ENCODE measurements around the gene STK11IP. TPM values are rescaled to one million over a fixed set of nuclear protein-coding genes. Genes with fewer than 3 reads are reported as not detected.

Gene STK11IP
- total and polyA plus RNA-seq, 2 of the 13 experiments (the other 11 are each of a cell fraction or from before 2014, with no cell fraction given), result 12.8 to 24.0 TPM

DNA sequence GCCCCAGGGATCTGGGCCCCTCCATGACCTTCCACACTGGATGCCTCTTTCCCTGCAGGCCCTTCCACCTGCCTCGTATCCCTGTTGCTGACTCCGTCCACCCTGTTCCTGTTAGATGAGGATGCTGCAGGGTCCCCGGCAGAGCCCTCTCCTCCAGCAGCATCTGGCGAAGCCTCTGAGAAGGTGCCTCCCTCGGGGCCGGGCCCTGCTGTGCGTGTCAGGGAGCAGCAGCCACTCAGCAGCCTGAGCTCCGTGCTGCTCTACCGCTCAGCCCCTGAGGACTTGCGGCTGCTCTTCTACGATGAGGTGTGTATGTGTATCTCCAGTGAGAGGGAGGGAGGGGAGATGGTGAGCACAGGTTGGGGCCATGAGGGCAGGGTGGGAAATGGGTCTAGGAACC, 17.4 kb downstream of the STK11IP start:
- Histone ChIP-seq H2AFZ (ENCODE audit: low read length) (no peak overlapping the region), H3K36me3 (replicated peaks in 1 of 2; ENCODE audit: control insufficient read depth in 1 of 2, insufficient read depth in 2 of 2, low read length in 2 of 2) (peaks cover 3 to 16% of the 10 kb centered on the region in 2 experiments; a peak in 4 of 5 replicates), H3K9me3 (ENCODE audit: low read length) (no peaks in the 10 kb centered on the region), H4K20me1 (ENCODE audit: insufficient read depth, low read length) (no peaks in the 10 kb centered on the region), H3K4me1 (ENCODE audit: insufficient read depth, low read length) (peaks cover 10% of the 10 kb centered on the region), H3K4me2 (ENCODE audit: low read depth, low read length) (no peak overlapping the region), H3K27ac (ENCODE audit: extremely low read length, insufficient read depth, low read length) (no peak overlapping the region), H3K9ac (ENCODE audit: insufficient read depth, low read depth, low read length) (no peak overlapping the region), H3K4me3 (replicated peaks in 1 of 3; ENCODE audit: insufficient read depth in 1 of 3, low read depth in 2 of 3, low read length in 3 of 3) (no peak overlapping the region), H3K79me2 (ENCODE audit: insufficient read depth, low read length) (no peaks in the 10 kb centered on the region), H3K27me3 (ENCODE audit: control insufficient read depth in 1 of 2, insufficient read depth in 2 of 2, low read length in 2 of 2) (no peaks in the 10 kb centered on the region)
- no peak for DNase-seq (ENCODE audit: low spot score)
- TF ChIP-seq RBAK (CRISPR knock-in tag; IDR thresholded peaks at IDR 0.05) (no peak), ZFYVE20 (CRISPR knock-in tag; IDR thresholded peaks at IDR 0.05; ENCODE audit: borderline replicate concordance, low read depth) (no peak), ZBTB8A (CRISPR knock-in tag; IDR thresholded peaks at IDR 0.05; ENCODE audit: borderline replicate concordance, low read depth) (no peak), ELF1 (CRISPR knock-in tag; IDR thresholded peaks at IDR 0.05) (no peak), ZNF556 (CRISPR knock-in tag; IDR thresholded peaks at IDR 0.05; ENCODE audit: borderline replicate concordance) (no peak), HDAC6 (IDR thresholded peaks at IDR 0.05; ENCODE audit: low read depth, low read length) (no peak), KLF13 (CRISPR knock-in tag; IDR thresholded peaks at IDR 0.05) (no peak), ZKSCAN8 (CRISPR knock-in tag; IDR thresholded peaks at IDR 0.05; ENCODE audit: borderline replicate concordance) (no peak), HMGA1 (CRISPR knock-in tag; conservative IDR thresholded peaks at IDR 0.05) (no peak), SMAD3 (CRISPR knock-in tag; IDR thresholded peaks at IDR 0.05) (no peak), ZSCAN12 (CRISPR knock-in tag; IDR thresholded peaks at IDR 0.05) (no peak), GABPB1 (CRISPR knock-in tag; IDR thresholded peaks at IDR 0.05) (no peak), MXD4 (CRISPR knock-in tag; IDR thresholded peaks at IDR 0.05) (no peak), ZNF841 (CRISPR knock-in tag; IDR thresholded peaks at IDR 0.05; ENCODE audit: borderline replicate concordance) (no peak)
- TF ChIP-seq, protein P1, sequence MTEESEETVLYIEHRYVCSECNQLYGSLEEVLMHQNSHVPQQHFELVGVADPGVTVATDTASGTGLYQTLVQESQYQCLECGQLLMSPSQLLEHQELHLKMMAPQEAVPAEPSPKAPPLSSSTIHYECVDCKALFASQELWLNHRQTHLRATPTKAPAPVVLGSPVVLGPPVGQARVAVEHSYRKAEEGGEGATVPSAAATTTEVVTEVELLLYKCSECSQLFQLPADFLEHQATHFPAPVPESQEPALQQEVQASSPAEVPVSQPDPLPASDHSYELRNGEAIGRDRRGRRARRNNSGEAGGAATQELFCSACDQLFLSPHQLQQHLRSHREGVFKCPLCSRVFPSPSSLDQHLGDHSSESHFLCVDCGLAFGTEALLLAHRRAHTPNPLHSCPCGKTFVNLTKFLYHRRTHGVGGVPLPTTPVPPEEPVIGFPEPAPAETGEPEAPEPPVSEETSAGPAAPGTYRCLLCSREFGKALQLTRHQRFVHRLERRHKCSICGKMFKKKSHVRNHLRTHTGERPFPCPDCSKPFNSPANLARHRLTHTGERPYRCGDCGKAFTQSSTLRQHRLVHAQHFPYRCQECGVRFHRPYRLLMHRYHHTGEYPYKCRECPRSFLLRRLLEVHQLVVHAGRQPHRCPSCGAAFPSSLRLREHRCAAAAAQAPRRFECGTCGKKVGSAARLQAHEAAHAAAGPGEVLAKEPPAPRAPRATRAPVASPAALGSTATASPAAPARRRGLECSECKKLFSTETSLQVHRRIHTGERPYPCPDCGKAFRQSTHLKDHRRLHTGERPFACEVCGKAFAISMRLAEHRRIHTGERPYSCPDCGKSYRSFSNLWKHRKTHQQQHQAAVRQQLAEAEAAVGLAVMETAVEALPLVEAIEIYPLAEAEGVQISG (CRISPR knock-in tag; IDR thresholded peaks at IDR 0.05), result no peak
- TF ChIP-seq, protein P2, sequence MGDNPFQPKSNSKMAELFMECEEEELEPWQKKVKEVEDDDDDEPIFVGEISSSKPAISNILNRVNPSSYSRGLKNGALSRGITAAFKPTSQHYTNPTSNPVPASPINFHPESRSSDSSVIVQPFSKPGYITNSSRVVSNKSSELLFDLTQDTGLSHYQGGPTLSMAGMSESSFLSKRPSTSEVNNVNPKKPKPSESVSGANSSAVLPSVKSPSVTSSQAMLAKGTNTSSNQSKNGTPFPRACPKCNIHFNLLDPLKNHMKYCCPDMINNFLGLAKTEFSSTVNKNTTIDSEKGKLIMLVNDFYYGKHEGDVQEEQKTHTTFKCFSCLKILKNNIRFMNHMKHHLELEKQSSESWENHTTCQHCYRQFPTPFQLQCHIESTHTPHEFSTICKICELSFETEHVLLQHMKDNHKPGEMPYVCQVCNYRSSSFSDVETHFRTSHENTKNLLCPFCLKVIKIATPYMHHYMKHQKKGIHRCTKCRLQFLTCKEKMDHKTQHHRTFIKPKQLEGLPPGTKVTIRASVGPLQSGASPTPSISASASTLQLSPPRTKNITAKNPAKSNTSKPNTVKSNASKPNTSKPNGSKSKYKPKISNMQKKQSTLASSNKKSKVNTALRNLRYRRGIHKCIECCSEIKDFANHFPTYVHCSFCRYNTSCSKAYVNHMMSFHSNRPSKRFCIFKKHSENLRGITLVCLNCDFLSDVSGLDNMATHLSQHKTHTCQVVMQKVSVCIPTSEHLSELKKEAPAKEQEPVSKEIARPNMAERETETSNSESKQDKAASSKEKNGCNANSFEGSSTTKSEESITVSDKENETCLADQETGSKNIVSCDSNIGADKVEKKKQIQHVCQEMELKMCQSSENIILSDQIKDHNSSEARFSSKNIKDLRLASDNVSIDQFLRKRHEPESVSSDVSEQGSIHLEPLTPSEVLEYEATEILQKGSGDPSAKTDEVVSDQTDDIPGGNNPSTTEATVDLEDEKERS (CRISPR knock-in tag; IDR thresholded peaks at IDR 0.05), result no peak
- TF ChIP-seq, protein P3, sequence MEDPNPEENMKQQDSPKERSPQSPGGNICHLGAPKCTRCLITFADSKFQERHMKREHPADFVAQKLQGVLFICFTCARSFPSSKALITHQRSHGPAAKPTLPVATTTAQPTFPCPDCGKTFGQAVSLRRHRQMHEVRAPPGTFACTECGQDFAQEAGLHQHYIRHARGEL (CRISPR knock-in tag; IDR thresholded peaks at IDR 0.05), result no peak
- BruUV-seq (replicated peaks), result no TSS peak
- POLR2A ChIA-PET, result no interaction called here
- in situ Hi-C loops (cut with HindIII; ENCODE audit: extremely low pct_ligation_motif_present, low pct_unique_long_range_greater_than_20kb) (no loop called here), intact Hi-C loops (cut with micrococcal nuclease; ENCODE audit: unreplicated experiment) (no loop called here)
- ATAC-seq, result no peak
- 94% methylated on average over 11 of the region's 11 CpGs for WGBS (ENCODE audit: low lambda C conversion rate)
- no peak for FAIRE-seq
- CTCF ChIA-PET (ENCODE audit: low intra/inter-chr PET ratio, low total read pairs), result no interaction called here

All from HepG2 (cell line).